Astrocyte (in vitro differentiated cells and primary cell): Measurements from ENCODE around the gene LRIG2. TPM values are rescaled to one million over a fixed set of nuclear protein-coding genes. Genes with fewer than 3 reads are reported as not detected.
A peak's percentile ranks its signal among the peaks of the same experiment; 100 is the strongest.
"Not testable (repeated sequence)": the region's sequence is repeated elsewhere in the genome, so short reads cannot be mapped to it uniquely, and the experiment has no call there.

Source experiments
- DNase-seq: peaks from one replicate; pipeline ENCODE4 v3.0.0-alpha.2; 2010; ENCODE audit warnings: low read depth
- FAIRE-seq: peaks from 2 replicates; lab custom pipeline; 2011; peaks lifted over from hg19 to GRCh38; lab: Jason Lieb, UNC
- H2AFZ ChIP-seq: 2 replicates; pipeline ENCODE4 v1.6.0; 2012; ENCODE audit warnings: low read depth, low read length, inconsistent platforms
- H3K27ac ChIP-seq: 2 replicates; pipeline ENCODE4 v1.5.1; 2011; ENCODE audit warnings: low read depth, low read length, inconsistent platforms
- H3K27me3 ChIP-seq: 2 replicates; pipeline ENCODE4 v1.6.0; 2011; ENCODE audit warnings: low read length, inconsistent platforms; ENCODE audit not compliant: insufficient read depth
- H3K36me3 ChIP-seq: 2 replicates; pipeline ENCODE4 v1.5.1; 2011; ENCODE audit warnings: low read length, inconsistent platforms; ENCODE audit not compliant: insufficient read depth
- H3K4me1 ChIP-seq: 2 replicates; pipeline ENCODE4 v1.5.1; 2011; ENCODE audit warnings: low read length, inconsistent platforms; ENCODE audit not compliant: insufficient read depth
- H3K4me2 ChIP-seq: 2 replicates; pipeline ENCODE4 v1.6.0; 2012; ENCODE audit warnings: low read length, inconsistent platforms
- H3K4me3 ChIP-seq: 2 replicates; pipeline ENCODE4 v1.5.1; 2011; ENCODE audit warnings: low read depth, mild to moderate bottlenecking, low read length, inconsistent platforms; ENCODE audit not compliant: insufficient read depth
- H3K79me2 ChIP-seq: 2 replicates; pipeline ENCODE4 v1.6.0; 2012; ENCODE audit warnings: mild to moderate bottlenecking, low read length, inconsistent platforms; ENCODE audit not compliant: insufficient read depth
- H3K9ac ChIP-seq: 2 replicates; pipeline ENCODE4 v1.6.0; 2012; ENCODE audit warnings: mild to moderate bottlenecking, low read length, inconsistent platforms
- H3K9me3 ChIP-seq: 2 replicates; pipeline ENCODE4 v1.5.1; 2012; ENCODE audit warnings: low read depth, mild to moderate bottlenecking, low read length, inconsistent platforms; ENCODE audit not compliant: insufficient read depth
- H4K20me1 ChIP-seq: 2 replicates; pipeline ENCODE4 v1.6.0; 2012; ENCODE audit warnings: low read length, inconsistent platforms; ENCODE audit not compliant: insufficient read depth
- H3K27ac Mint-ChIP-seq: one replicate; pipeline ENCODE4 v1.8.0; 2021; ENCODE audit warnings: mild to moderate bottlenecking, mixed read lengths; ENCODE audit not compliant: unreplicated experiment
- H3K27me3 Mint-ChIP-seq: one replicate; pipeline ENCODE4 v1.8.0; 2021; ENCODE audit warnings: low read depth, mixed read lengths; ENCODE audit not compliant: unreplicated experiment
- H3K36me3 Mint-ChIP-seq: one replicate; pipeline ENCODE4 v1.8.0; 2021; ENCODE audit warnings: low read depth, mixed read lengths; ENCODE audit not compliant: unreplicated experiment
- H3K4me1 Mint-ChIP-seq: one replicate; pipeline ENCODE4 v1.8.0; 2021; ENCODE audit warnings: low read depth, mixed read lengths; ENCODE audit not compliant: unreplicated experiment
- H3K4me3 Mint-ChIP-seq: one replicate; pipeline ENCODE4 v1.8.0; 2021; ENCODE audit warnings: mild to moderate bottlenecking, moderate library complexity, mixed read lengths; ENCODE audit not compliant: unreplicated experiment
- H3K9me3 Mint-ChIP-seq: one replicate; pipeline ENCODE4 v1.8.0; 2021; ENCODE audit warnings: mild to moderate bottlenecking, mixed read lengths; ENCODE audit not compliant: unreplicated experiment
- EZH2 ChIP-seq: IDR thresholded peaks from 2 replicates; pipeline ENCODE4 v1.6.1; 2012; ENCODE audit warnings: mild to moderate bottlenecking, low read length, inconsistent platforms; ENCODE audit not compliant: insufficient read depth
- total RNA-seq: library from RNA; stranded (reverse); gene quantifications from 2 replicates; pipeline ENCODE4 v1.2.1, GENCODE V29; 2021
- TF ChIP-seq, protein P1 (sequence below): IDR thresholded peaks from 2 replicates; pipeline ENCODE4 v1.5.1; 2011; ENCODE audit warnings: low read depth, mild to moderate bottlenecking, inconsistent platforms, low read length, moderate library complexity; ENCODE audit not compliant: insufficient read depth

The LRIG2 gene
- total RNA-seq, 1 donor from 2014 or later = 14.2 TPM

DNA sequence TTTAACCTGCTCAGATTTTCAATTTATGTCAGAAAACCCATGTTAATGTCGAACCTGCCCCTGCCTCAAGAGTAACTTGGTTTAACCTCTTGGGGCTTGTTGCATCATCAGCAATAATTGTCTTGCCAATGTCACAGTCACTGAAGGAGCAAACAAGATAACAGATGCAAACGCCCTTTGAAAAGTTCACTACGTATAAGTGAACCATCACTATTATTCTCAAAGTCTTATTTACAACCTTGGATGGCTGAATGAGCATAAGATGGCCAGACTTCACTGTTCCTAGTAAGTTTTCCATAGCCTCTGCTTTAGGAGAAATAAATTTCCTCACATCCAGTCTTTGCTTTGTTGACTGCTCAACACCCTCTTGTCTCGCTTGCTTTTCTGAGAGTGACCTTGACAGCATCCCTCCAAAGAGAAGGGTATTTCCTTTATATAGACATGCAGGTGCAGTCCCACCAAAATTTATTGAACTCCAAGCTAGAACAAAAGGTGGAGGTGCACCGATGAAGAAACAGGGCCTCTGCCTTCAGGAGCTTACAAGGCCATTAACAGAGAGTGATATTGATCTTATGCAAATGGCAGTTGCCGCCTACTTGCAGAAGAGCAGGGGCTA is 749 bp upstream of the LRIG2 start:
- no peaks in the 10 kb centered on the region for H3K27me3 ChIP-seq
- H4K20me1 ChIP-seq = peaks cover 24% of the 10 kb centered on the region
- peak overlapping the region; percentile 91 for H3K9ac ChIP-seq
- no peaks in the 10 kb centered on the region for H3K9me3 Mint-ChIP-seq
- peak overlapping the region; percentile 99 for H2AFZ ChIP-seq
- peak overlapping the region; percentile 98 for H3K4me3 Mint-ChIP-seq
- no peak for DNase-seq
- peaks cover 43% of the 10 kb centered on the region for H3K79me2 ChIP-seq
- no peaks in the 10 kb centered on the region for H3K27me3 Mint-ChIP-seq
- peaks cover 11% of the 10 kb centered on the region for H3K4me1 Mint-ChIP-seq
- peak overlapping the region; percentile 95 for H3K4me2 ChIP-seq
- peak overlapping the region; percentile 91 for H3K4me3 ChIP-seq
- peak overlapping the region; percentile 92 for H3K27ac Mint-ChIP-seq
- H3K27ac ChIP-seq = peak overlapping the region; percentile 92
- H3K36me3 ChIP-seq = no peaks in the 10 kb centered on the region
- no peaks in the 10 kb centered on the region for H3K9me3 ChIP-seq
- no peak for TF ChIP-seq EZH2
- TF ChIP-seq, protein P1, sequence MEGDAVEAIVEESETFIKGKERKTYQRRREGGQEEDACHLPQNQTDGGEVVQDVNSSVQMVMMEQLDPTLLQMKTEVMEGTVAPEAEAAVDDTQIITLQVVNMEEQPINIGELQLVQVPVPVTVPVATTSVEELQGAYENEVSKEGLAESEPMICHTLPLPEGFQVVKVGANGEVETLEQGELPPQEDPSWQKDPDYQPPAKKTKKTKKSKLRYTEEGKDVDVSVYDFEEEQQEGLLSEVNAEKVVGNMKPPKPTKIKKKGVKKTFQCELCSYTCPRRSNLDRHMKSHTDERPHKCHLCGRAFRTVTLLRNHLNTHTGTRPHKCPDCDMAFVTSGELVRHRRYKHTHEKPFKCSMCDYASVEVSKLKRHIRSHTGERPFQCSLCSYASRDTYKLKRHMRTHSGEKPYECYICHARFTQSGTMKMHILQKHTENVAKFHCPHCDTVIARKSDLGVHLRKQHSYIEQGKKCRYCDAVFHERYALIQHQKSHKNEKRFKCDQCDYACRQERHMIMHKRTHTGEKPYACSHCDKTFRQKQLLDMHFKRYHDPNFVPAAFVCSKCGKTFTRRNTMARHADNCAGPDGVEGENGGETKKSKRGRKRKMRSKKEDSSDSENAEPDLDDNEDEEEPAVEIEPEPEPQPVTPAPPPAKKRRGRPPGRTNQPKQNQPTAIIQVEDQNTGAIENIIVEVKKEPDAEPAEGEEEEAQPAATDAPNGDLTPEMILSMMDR = no peak
- peaks cover 8% of the 10 kb centered on the region for H3K4me1 ChIP-seq
- FAIRE-seq = no peak
- no peaks in the 10 kb centered on the region for H3K36me3 Mint-ChIP-seq

DNA sequence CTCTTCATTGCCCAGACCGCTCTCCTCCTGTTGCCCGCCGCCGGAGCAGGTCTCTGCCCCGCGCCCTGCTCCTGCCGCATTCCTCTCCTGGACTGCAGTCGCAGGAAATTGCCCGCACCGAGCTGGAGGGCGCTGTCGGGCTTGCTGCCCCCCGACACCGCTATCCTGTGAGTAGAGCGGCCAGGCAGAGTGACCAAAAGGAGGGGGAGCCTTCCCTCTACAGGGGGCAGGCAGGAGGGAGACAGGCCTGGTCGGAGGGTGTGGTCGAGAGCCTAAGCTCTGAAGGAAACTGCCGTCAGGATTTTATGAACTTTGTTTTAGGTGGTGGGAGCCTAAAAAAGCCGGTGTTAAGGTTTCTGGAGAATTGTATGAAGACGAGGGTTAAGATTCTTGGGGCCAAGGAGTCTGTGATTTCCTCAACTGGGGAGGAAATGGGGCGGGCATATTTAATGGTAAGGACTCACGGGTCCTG is 517 bp downstream of the LRIG2 start:
- peak overlapping the region; percentile 92 for H3K27ac ChIP-seq
- H3K9me3 ChIP-seq = no peaks in the 10 kb centered on the region
- Mint-ChIP-seq H3K4me1 (peaks cover 11% of the 10 kb centered on the region), H3K36me3 (peaks cover 5% of the 10 kb centered on the region), H3K27ac (peak overlapping the region; percentile 92), H3K27me3 (no peaks in the 10 kb centered on the region), H3K9me3 (no peaks in the 10 kb centered on the region), H3K4me3 (peak overlapping the region; percentile 98)
- peaks cover 54% of the 10 kb centered on the region for H3K79me2 ChIP-seq
- DNase-seq = peak; percentile 50
- H2AFZ ChIP-seq = peak overlapping the region; percentile 99
- H3K4me3 ChIP-seq = peak overlapping the region; percentile 91
- no peak for FAIRE-seq
- H3K4me2 ChIP-seq = peak overlapping the region; percentile 95
- no peak for TF ChIP-seq EZH2
- TF ChIP-seq, protein P1 = peak; percentile 29
- H4K20me1 ChIP-seq = peaks cover 30% of the 10 kb centered on the region
- peaks cover 8% of the 10 kb centered on the region for H3K4me1 ChIP-seq
- H3K27me3 ChIP-seq = no peaks in the 10 kb centered on the region
- H3K9ac ChIP-seq = peak overlapping the region; percentile 91
- H3K36me3 ChIP-seq = peaks cover 6% of the 10 kb centered on the region

DNA sequence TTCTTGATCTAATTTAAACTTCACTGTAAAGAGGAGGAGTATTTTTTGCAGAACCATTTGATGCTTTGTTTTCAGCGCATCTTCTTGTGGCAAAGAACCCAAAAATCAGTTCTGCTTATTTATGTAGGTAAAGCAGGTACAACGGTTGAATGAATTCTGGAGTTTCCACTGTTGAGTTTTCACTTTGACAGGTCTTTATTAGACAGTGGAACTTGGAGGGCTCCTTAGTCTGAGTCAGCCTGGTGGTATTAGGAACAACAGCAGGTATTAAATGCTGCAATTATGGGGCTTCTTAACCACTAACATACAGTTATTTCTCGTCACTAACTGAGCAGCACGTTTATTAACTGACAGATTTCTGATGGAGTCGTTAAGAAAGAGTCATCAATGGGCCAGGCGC is 1.2 kb downstream of the LRIG2 start:
- Mint-ChIP-seq H3K27ac (peak overlapping the region; percentile 26), H3K36me3 (peaks cover 5% of the 10 kb centered on the region), H3K4me3 (peak overlapping the region; percentile 98), H3K4me1 (peaks cover 11% of the 10 kb centered on the region), H3K27me3 (no peaks in the 10 kb centered on the region), H3K9me3 (no peaks in the 10 kb centered on the region)
- H3K4me1 ChIP-seq = peaks cover 8% of the 10 kb centered on the region
- peak overlapping the region; percentile 91 for H3K9ac ChIP-seq
- no peaks in the 10 kb centered on the region for H3K9me3 ChIP-seq
- FAIRE-seq (no peak), DNase-seq (peak; percentile 29)
- peaks cover 61% of the 10 kb centered on the region for H3K79me2 ChIP-seq
- no peak overlapping the region for H2AFZ ChIP-seq
- H3K27me3 ChIP-seq = no peaks in the 10 kb centered on the region
- H4K20me1 ChIP-seq = peaks cover 35% of the 10 kb centered on the region
- H3K27ac ChIP-seq = peak overlapping the region; percentile 92
- TF ChIP-seq, protein P1 = no peak
- TF ChIP-seq EZH2 = no peak
- peak overlapping the region; percentile 95 for H3K4me2 ChIP-seq
- H3K36me3 ChIP-seq = peaks cover 6% of the 10 kb centered on the region
- H3K4me3 ChIP-seq = peak overlapping the region; percentile 91

DNA sequence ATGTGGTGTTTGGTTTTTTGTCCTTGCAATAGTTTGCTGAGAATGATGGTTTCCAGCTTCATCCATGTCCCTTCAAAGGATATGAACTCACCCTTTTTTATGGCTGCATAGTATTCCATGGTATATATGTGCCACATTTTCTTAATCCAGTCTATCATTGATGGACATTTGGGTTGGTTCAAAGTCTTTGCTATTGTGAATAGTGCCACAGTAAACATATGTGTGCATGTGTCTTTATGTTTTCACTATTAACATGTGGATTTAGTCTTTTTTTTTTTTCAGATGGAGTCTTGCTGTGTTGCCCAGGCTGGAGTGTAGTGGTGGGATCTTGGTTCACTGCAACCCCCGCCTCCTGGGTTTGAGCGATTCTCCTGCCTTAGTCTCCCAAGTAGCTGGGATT is 5.0 kb downstream of the LRIG2 start:
- not testable (repeated sequence) for H3K36me3 ChIP-seq, FAIRE-seq, H3K4me3 ChIP-seq

More for the DNA sequence above, 5.0 kb downstream of the LRIG2 start:
- not testable (repeated sequence) for H3K27me3 ChIP-seq, DNase-seq, H3K4me1 ChIP-seq, H3K27ac ChIP-seq, H3K4me3 Mint-ChIP-seq, H3K27me3 Mint-ChIP-seq, H3K9ac ChIP-seq, H2AFZ ChIP-seq, H3K4me1 Mint-ChIP-seq, H3K27ac Mint-ChIP-seq, H3K9me3 Mint-ChIP-seq, H3K4me2 ChIP-seq, H3K9me3 ChIP-seq
- H4K20me1 ChIP-seq = peaks cover 44% of the 10 kb centered on the region
- H3K79me2 ChIP-seq = peaks cover 85% of the 10 kb centered on the region
- H3K36me3 Mint-ChIP-seq = peaks cover 13% of the 10 kb centered on the region
